Activated CD8-positive, alpha-beta memory T cell treated with anti-CD3 and anti-CD28 coated beads, Interleukin-2, amount 10 ng/mL, durations not matched to agents 7 days and 5 days (primary cell): ENCODE measurements around the gene DLG1. TPM values are rescaled to one million over a fixed set of nuclear protein-coding genes. Genes with fewer than 3 reads are reported as not detected.
"Not testable (repeated sequence)": the region's sequence is repeated elsewhere in the genome, so short reads cannot be mapped to it uniquely, and the experiment has no call there.

Experiments used
- ATAC-seq: fragments of 150-1000 bp; cut with Tn5 transposase; one replicate; pipeline ENCODE4 v1.10.0; 2021; ENCODE audit warnings: moderate library complexity
- CTCF ChIA-PET: fragments of 350-600 bp; sonication (Branson Sonifier 250); formaldehyde crosslinking; loops from one replicate; lab custom pipeline; 2021; ENCODE audit warnings: antibody characterized with exemption; lab: Charles Lee
- DNase-seq: peaks from one replicate; pipeline ENCODE4 v3.0.0-alpha.2; 2020
- H3K27ac Mint-ChIP-seq: one replicate; pipeline ENCODE4 v1.8.0; 2021; ENCODE audit warnings: mild to moderate bottlenecking, mixed read lengths
- H3K27me3 Mint-ChIP-seq: one replicate; pipeline ENCODE4 v1.8.0; 2021; ENCODE audit warnings: mixed read lengths
- H3K36me3 Mint-ChIP-seq: one replicate; pipeline ENCODE4 v1.8.0; 2021; ENCODE audit warnings: mild to moderate bottlenecking, mixed read lengths
- H3K4me1 Mint-ChIP-seq: one replicate; pipeline ENCODE4 v1.8.0; 2021; ENCODE audit warnings: mixed read lengths
- H3K4me3 Mint-ChIP-seq: one replicate; pipeline ENCODE4 v1.8.0; 2021; ENCODE audit warnings: mild to moderate bottlenecking, moderate library complexity, mixed read lengths
- H3K9me3 Mint-ChIP-seq: one replicate; pipeline ENCODE4 v1.8.0; 2022; ENCODE audit warnings: low read depth, mixed read lengths
- total RNA-seq, 2 experiments: library from RNA; stranded (reverse); gene quantifications; one replicate each; pipeline ENCODE4 v1.2.3, GENCODE V29; 2021

Gene DLG1
- total RNA-seq, 2 experiments from 2014 or later: 62.0 to 80.3 TPM

DNA sequence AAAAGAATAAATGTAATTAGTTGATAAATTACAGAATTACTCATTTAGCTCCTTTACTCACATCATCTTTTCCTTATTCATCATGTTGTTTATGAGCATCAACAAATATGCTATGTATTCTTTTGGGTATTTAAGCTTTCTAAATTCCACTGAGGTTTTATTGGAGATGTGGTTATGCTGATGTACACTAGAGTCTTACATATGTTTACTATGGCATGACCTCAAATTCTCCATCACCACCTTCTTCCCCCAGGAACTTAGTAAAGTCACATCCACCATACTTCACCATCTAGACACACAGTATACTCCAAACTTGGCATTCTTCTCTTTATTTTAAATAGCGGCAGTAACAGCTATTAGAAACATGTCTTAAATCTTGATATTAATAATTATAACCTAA is 194.6 kb downstream of the DLG1 start:
- Mint-ChIP-seq H3K27ac (no peak overlapping the region), H3K27me3 (no peaks in the 10 kb centered on the region), H3K36me3 (peaks cover 10% of the 10 kb centered on the region), H3K4me1 (no peaks in the 10 kb centered on the region), H3K9me3 (no peaks in the 10 kb centered on the region), H3K4me3 (no peak overlapping the region)
- DNase-seq (no peak), ATAC-seq (no peak)
- CTCF ChIA-PET: interaction anchor here (0.8 to 0.9 kb wide), 2 partner anchors 16 to 45 kb away, joined by 3 read pairs; no protein-coding TSS in a partner anchor

DNA sequence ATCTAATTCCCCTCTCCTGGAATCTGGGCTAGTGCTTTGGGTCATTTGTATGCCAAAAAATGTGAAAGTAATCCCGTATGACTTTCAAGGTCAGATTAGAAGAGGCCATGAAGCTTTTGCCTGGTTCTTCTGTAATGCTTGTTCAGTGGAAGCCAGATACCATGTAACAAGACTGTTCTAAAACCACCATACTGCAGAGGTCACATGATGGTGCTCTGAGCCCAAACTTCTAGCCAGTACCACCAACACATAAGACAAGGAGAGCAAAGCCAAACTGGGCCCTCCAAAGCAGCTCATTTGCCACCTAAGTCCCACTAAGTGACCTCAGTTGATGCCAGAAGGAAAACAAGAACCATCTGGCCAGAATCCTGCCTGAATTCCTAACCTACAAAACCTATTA is 204.5 kb downstream of the DLG1 start:
- Mint-ChIP-seq H3K27ac (no peak overlapping the region), H3K4me1 (peaks cover under 1% of the 10 kb centered on the region), H3K36me3 (peaks cover 7% of the 10 kb centered on the region), H3K9me3 (no peaks in the 10 kb centered on the region), H3K4me3 (no peak overlapping the region), H3K27me3 (no peaks in the 10 kb centered on the region)
- CTCF ChIA-PET: no interaction called here
- ATAC-seq (no peak), DNase-seq (no peak)

DNA sequence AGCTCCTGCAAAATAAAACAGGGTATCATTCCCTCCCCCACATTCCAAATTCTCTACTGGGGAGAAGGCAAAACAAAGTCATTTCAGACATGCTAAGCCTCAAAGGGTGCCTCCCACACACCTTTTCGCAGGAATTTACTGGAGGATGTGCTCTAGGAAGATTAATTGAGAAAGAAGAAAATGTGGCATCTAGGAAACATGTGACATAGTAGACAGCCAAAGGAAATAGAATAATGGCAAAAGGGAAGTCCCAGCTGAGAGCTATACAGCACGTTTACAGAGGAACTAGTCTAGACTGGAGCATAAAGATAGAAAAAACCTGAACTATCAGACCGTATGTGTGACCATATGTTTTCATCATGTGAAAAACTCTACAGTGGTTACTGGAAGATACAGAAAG is 210.0 kb downstream of the DLG1 start:
- ATAC-seq (no peak), DNase-seq (no peak)
- Mint-ChIP-seq H3K4me3 (no peak overlapping the region), H3K4me1 (peaks cover 7% of the 10 kb centered on the region), H3K27ac (no peak overlapping the region), H3K9me3 (no peaks in the 10 kb centered on the region), H3K36me3 (peaks cover 12% of the 10 kb centered on the region), H3K27me3 (no peaks in the 10 kb centered on the region)
- CTCF ChIA-PET: interaction anchor here (1.0 to 1.4 kb wide), 2 partner anchors 16 kb away, joined by 3 read pairs; no protein-coding TSS in a partner anchor

DNA sequence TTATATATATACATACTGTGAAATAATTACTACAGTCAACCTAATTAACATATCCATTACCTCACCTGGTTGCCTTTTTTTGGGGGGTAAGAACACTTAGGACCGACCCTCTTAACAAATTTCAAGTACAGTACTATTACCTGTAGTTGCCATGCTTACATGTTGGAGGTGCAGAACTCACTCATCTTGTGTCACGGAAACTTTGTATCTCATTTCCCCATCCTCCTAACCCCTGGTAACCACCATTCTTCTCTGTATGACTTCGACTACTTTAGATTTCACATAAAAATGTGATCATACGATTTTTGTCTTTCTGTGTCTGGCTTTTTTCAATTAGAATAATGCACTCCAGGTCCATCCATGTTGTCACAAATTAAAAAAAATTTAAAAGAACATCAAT is 213.3 kb downstream of the DLG1 start:
- Mint-ChIP-seq H3K36me3 (peaks cover 11% of the 10 kb centered on the region), H3K27me3 (no peaks in the 10 kb centered on the region), H3K4me3 (no peak overlapping the region), H3K4me1 (peaks cover 7% of the 10 kb centered on the region), H3K9me3 (no peaks in the 10 kb centered on the region), H3K27ac (no peak overlapping the region)
- no peak for ATAC-seq
- no peak for DNase-seq
- CTCF ChIA-PET: no interaction called here

DNA sequence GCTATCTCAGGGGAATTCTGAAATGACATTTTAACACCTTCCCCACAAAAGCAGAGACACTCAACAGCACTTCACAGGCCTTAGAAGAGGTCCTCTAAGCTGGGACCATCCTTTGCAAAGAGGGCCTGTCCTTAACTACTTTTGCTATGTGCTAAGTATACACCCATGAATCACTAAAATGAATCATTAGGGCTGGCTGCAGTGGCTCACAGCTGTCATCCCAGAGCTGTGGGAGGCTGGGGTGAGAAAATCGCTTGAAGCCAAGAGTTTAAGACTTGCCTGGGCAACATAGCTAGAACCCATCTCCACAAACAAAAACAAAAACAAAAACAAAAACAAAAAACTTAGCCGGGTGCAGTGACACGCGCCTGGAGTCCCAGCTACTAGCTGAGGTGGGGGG is 214.9 kb downstream of the DLG1 start:
- Mint-ChIP-seq H3K27me3 (no peaks in the 10 kb centered on the region), H3K27ac (no peak overlapping the region), H3K36me3 (peaks cover 10% of the 10 kb centered on the region), H3K9me3 (no peaks in the 10 kb centered on the region), H3K4me3 (no peak overlapping the region), H3K4me1 (peaks cover 5% of the 10 kb centered on the region)
- no peak for ATAC-seq
- DNase-seq: no peak
- CTCF ChIA-PET: interaction anchor here (0.8 kb wide), 1 partner anchor 106 kb away, joined by 3 read pairs; no protein-coding TSS in a partner anchor

DNA sequence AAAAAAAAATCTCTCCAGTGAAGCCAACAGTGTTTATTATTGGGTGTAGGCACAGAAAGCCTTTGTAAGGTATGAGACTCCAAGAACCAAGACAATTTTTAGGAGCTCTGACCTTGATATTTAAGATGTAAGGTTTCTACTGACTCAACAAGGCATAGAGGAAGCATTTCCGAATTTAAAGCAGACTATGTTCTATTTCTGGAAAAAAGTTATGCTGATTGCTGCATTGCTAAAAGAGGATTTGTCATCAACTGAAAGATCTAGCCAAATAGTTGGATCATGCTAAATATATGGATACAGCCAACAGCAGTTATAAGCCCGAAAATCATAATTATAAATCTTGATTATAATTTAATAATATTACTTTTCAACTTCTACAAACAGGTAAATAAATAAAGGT is 215.5 kb downstream of the DLG1 start:
- H3K9me3 Mint-ChIP-seq: no peaks in the 10 kb centered on the region
- ATAC-seq (no peak), DNase-seq (no peak)
- H3K4me3 Mint-ChIP-seq: no peak overlapping the region
- H3K27me3 Mint-ChIP-seq: no peaks in the 10 kb centered on the region
- peaks cover 5% of the 10 kb centered on the region for H3K4me1 Mint-ChIP-seq
- CTCF ChIA-PET: no interaction called here
- peaks cover 10% of the 10 kb centered on the region for H3K36me3 Mint-ChIP-seq
- no peak overlapping the region for H3K27ac Mint-ChIP-seq

DNA sequence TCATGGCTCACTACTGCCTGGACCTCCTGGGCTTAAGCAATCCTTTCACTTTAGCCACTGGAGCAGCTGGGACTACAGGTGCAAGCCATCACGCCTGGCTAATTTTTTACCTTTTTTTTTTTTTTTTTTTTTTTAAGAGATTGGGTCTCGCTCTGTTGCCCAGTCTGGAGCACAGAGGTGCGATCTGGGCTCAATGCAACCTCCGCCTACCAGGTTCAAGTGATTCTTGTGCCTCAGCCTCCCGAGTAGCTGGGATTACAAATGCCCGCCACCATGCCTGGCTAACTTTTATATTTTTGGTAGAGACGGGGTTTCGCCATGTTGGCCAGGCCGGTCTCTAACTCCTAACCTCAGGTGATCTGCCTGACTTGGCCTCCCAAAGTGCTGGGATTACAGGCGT is 218.1 kb downstream of the DLG1 start:
- Mint-ChIP-seq H3K27me3 (no peaks in the 10 kb centered on the region), H3K9me3 (no peaks in the 10 kb centered on the region), H3K27ac (no peak overlapping the region), H3K4me1 (peaks cover 3% of the 10 kb centered on the region), H3K36me3 (peaks cover 12% of the 10 kb centered on the region), H3K4me3 (no peak overlapping the region)
- CTCF ChIA-PET: interaction anchor here (1.2 kb wide), 1 partner anchor 22 kb away, joined by 4 read pairs; no protein-coding TSS in a partner anchor
- ATAC-seq (no peak), DNase-seq (no peak)

DNA sequence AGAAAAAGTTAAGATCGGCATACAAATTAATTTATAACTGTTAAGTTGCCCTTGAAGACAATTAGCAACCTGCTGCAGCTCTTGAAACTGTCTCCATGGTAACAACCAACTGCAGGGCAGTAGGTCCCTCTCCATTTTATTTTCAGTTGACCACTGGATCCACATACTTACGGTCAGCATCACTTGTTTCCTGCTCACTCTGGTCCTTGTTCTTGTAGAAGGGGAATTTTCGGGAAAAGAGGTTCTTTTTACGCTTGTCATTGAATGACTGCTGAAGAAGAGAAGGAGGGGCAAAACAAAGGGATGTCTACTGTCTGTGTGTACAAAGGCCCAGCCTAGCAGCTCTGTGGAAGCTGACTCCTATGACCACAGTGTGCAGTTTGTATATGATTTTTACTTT is 222.0 kb downstream of the DLG1 start:
- DNase-seq: no peak
- Mint-ChIP-seq H3K9me3 (no peaks in the 10 kb centered on the region), H3K36me3 (peaks cover 7% of the 10 kb centered on the region), H3K4me3 (no peak overlapping the region), H3K27ac (no peak overlapping the region), H3K4me1 (no peaks in the 10 kb centered on the region), H3K27me3 (no peaks in the 10 kb centered on the region)
- ATAC-seq: no peak
- CTCF ChIA-PET: no interaction called here

DNA sequence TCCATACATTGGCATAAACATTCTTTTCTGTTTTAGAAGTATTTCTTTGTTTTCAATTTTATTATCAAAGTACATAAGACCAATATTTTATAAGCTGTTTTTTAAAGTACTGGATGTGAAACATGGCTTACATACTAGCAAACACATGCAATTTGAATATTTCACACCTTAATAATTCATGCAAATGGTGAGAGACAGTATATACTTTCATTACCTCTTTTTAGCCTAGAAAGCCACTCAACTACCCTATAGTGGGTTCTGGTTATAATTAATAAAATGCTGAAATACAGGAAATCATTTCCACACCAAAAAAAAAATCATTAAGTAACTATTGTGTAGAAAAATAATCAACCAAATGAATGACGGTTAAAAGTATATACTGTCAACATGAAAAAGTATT is 230.3 kb downstream of the DLG1 start:
- Mint-ChIP-seq H3K4me3 (no peak overlapping the region), H3K9me3 (no peaks in the 10 kb centered on the region), H3K36me3 (peaks cover 18% of the 10 kb centered on the region), H3K4me1 (no peaks in the 10 kb centered on the region), H3K27ac (no peak overlapping the region), H3K27me3 (no peaks in the 10 kb centered on the region)
- CTCF ChIA-PET: interaction anchor here (1.2 kb wide), 1 partner anchor 23 kb away, joined by 3 read pairs; no protein-coding TSS in a partner anchor
- no peak for DNase-seq
- ATAC-seq: no peak

DNA sequence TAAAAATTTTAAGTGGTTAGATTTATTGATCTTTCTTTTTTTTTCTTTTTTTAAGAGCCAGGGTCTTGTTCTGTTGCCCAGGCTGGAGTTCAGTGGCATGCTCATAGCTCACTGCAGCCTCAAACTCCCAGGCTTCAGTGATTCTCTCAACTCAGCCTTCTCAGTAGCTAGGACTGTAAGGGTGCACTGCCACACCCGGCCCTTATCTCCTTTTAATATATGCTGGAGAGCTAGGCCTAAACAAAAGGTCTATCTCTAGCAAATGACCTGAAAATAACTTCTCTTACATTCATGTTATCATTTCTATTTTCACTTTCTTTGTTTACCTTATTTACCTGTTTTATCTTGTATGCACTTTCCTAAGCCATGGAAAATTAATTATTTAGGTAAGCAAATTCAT is 233.6 kb downstream of the DLG1 start:
- Mint-ChIP-seq H3K27me3 (no peaks in the 10 kb centered on the region), H3K4me3 (no peak overlapping the region), H3K36me3 (peaks cover 31% of the 10 kb centered on the region), H3K27ac (no peak overlapping the region), H3K9me3 (no peaks in the 10 kb centered on the region), H3K4me1 (no peaks in the 10 kb centered on the region)
- CTCF ChIA-PET: no interaction called here
- DNase-seq (no peak), ATAC-seq (no peak)

DNA sequence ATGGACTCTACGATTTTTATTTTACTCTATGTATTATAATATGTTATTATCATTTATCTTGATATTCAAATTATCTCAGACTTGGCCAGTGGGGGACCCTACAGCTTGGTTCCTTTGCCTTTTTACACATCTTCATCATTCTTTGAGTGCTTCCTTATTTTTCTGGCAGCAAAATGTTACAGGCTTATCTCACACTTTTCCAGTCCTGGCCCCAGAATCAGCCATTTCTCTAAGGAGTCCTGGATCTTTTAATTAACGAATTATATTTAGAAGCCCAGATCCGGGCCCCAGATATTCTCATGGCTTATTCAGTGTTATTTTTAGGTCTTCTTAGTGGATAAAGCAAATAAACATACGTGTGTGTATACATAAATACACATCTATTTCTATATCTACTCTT is 236.0 kb downstream of the DLG1 start:
- no peaks in the 10 kb centered on the region for H3K9me3 Mint-ChIP-seq
- no peaks in the 10 kb centered on the region for H3K27me3 Mint-ChIP-seq
- H3K27ac Mint-ChIP-seq: no peak overlapping the region
- no peak for ATAC-seq
- no peak for DNase-seq
- peaks cover 45% of the 10 kb centered on the region for H3K36me3 Mint-ChIP-seq
- CTCF ChIA-PET: interaction anchor here (0.6 kb wide), 1 partner anchor 52 kb away, joined by 4 read pairs; no protein-coding TSS in a partner anchor
- H3K4me3 Mint-ChIP-seq: no peak overlapping the region
- no peaks in the 10 kb centered on the region for H3K4me1 Mint-ChIP-seq

DNA sequence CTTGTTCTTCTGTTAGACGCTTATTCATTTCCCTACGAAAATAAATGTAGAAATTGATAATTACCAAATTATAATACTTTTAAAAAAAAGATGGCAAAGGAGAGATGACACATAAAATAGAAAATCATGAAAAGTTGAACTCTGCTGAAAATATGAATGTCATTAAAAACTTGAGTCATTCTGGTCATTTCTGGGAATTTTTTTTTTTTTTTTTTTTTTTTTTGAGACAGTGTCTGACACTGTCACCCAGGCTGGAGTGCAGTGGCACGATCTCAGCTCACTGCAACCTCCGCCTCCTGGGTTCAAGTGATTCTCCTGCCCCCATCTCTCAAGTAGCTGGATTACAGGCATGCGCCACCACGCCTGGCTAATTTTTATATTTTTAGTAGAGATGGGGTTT is 246.8 kb downstream of the DLG1 start:
- CTCF ChIA-PET: interaction anchor here (0.6 kb wide), 1 partner anchor 319 kb away, joined by 3 read pairs; no protein-coding TSS in a partner anchor
- H3K4me1 Mint-ChIP-seq, DNase-seq, ATAC-seq, H3K27me3 Mint-ChIP-seq, H3K9me3 Mint-ChIP-seq, H3K4me3 Mint-ChIP-seq, H3K27ac Mint-ChIP-seq: not testable (repeated sequence)
- peaks cover 28% of the 10 kb centered on the region for H3K36me3 Mint-ChIP-seq

DNA sequence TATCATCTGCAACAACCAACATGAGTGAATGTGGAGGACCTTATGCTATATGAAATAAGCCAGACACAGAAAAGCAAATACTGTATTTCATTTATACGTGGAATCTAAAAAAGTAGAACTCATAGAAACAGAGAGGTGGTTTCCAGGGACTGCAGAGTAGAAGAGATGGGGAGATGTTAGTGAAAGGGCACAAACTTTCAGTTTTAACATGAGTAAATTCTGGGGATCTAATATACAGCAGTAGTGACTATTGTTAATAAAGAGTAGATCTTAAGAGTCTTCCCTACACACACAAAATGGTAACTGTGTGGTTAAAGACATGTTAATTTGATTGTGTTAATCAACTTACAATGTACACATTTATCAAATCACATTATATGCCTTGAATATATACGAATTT is 247.9 kb downstream of the DLG1 start:
- no peaks in the 10 kb centered on the region for H3K27me3 Mint-ChIP-seq
- DNase-seq: no peak
- H3K4me1 Mint-ChIP-seq: peaks cover 6% of the 10 kb centered on the region
- no peaks in the 10 kb centered on the region for H3K9me3 Mint-ChIP-seq
- peaks cover 29% of the 10 kb centered on the region for H3K36me3 Mint-ChIP-seq
- no peak overlapping the region for H3K27ac Mint-ChIP-seq
- no peak overlapping the region for H3K4me3 Mint-ChIP-seq
- CTCF ChIA-PET: no interaction called here
- ATAC-seq: no peak

DNA sequence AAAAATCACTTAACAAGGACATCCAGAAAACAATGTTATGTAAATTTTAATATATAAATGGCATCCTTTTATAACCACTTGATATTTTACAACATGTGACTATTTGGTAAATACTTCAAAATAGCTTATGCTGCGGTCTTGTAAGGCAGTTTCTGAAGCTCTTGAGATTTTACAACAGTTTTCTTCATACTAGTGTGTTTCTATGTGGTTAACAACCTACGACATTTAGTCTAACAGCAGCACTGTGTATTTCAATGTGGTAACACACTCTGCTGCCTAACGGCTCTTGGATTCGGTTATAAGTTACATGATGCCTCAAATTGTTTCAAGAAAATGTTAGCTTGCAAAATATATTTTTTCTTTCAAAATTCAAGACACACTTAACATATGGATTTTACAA is 255.9 kb downstream of the DLG1 start:
- no peaks in the 10 kb centered on the region for H3K9me3 Mint-ChIP-seq
- H3K27ac Mint-ChIP-seq: no peak overlapping the region
- peaks cover 7% of the 10 kb centered on the region for H3K36me3 Mint-ChIP-seq
- H3K4me3 Mint-ChIP-seq: no peak overlapping the region
- ATAC-seq (no peak), DNase-seq (no peak)
- CTCF ChIA-PET: interaction anchor here (1.3 to 2.9 kb wide), 2 partner anchors 13 to 14 kb away, joined by 3 to 19 read pairs; partner anchors contain the start of gene MELTF
- peaks cover 2% of the 10 kb centered on the region for H3K4me1 Mint-ChIP-seq
- H3K27me3 Mint-ChIP-seq: no peaks in the 10 kb centered on the region
